Measurements from ENCODE around the gene OSBPL8.

The OSBPL8 gene

DNA sequence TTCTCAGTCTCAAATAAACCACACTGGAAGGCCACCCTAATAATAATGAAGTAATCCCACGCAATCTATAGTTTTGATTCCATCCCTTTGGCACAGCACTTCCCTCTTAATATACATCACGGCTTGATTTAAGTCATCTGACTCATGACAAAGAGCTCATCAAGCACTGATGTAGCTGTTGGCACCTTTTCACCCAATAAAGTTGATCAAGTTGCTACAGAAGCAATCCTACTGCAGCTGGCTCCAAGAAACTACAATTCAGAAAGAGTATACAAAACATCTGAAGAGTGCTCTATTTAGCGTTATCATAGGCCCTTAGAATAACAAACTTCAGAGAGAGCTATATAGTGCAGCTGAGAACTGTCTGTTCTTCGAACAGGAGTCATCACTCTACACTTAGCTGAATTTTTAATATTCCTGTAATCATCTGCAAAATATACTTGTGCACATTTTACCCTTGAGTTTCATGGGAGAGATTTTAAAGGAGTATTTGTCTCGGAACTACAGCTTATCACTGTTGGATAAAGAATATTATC, 94.9 kb downstream of the OSBPL8 start:
- DNase-seq: no peak

DNA sequence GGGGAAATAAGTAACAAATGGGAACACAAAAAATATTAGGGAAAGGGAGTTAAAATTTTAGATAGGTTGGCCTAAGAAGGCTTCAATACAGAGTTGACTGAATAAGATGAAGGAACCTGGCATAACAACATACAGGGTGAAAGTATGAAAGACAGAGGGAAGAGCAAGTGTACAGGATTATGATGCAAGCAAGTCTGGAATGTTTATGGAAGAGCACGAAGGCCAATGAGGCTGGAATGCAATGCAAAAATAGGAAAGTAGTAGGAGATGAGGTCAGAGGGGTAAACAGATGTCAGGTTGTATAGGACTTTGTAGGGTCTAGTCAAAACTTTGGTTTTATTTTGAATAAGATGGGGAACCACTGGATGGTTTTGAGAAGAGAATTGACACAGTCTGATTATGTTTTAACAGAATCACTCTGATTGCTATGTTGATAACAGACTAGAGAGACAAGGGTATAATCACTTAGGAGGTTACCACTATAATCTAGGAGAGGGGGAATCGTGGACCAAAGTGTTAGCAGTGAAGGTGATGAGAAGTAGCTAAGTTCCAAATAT, 96.8 kb downstream of the OSBPL8 start:
- DNase-seq: no peak

DNA sequence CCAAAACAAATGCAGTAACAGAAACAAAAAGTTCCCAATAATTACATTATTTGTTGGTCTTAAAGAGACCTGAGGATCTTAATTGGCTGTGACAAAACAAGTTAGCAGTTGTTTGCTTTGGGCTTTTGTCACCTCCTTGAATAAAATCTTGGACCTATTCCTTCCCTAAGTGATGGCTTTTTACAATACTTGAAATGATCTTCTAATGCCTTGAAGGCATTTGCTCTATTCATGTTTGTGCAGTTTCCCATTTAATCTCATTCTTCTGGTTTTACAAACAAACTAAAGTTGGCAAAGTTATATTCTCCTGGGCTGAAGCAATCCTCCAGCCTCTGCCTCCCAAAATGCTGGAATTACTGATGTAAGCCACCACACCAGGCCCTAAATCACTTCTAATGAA, 98.8 kb downstream of the OSBPL8 start:
- DNase-seq: no peak

DNA sequence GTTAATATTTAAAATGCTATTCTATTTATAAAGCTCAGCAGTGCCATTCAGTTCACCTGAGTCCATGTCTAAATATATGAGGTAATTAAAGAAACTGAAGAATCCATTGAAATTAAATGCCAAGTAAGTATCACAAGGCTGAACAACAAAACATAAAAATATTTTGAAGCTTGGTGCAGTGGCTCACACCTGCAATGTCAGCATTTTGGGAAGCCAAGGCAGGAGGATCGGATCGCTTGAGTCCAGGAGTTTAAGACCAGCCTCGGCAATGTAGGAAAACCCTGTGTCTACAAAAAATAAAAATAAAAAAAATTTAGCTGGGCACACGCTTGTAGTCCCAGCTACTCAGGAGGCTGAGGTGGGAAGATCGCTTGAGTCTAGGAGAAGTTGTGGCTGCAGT, 101.8 kb downstream of the OSBPL8 start:
- DNase-seq: no peak

DNA sequence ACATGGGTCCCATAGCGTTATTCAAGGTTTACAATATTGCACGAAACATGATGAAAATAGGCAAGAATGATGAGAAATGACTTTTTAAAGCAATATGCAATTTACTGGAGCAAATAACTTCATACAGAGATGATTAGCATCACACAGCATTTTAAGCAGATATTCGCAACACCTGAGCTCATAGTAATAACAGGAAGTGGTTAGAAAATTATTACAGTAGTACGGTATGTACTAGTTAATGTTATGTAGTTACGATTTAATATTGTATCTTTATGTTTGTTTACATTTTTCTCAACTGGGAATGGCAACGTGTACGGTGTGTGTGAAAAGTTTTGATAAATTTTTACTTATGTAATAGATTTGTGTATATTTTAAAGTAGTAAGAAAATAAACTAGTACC, 102.6 kb downstream of the OSBPL8 start:
- no peak for DNase-seq

GRCh38 chr12:76455582-76456345, 103.8 kb downstream of the OSBPL8 start:
- DNase-seq: no peak

DNA sequence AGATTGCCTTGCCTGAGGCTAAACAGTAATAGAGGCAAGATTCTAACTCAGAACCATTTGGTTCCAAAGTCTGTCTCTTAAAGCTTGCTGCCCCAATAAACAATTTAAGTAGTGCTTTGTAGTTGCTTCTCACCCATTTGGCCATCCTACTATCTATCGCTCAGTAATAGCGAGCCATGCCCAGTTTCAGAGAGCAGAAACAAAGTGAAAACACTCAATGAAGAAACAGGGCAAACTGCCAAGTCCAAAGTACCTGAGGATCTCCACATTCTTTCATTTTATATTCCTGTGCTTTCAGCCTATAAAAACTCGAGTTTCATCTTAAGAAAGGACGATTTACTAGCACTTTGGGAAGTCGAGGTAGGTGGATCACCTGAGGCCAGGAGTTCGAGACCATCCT, 108.0 kb downstream of the OSBPL8 start:
- DNase-seq: no peak

GRCh38 chr12:76450690-76451089, 108.9 kb downstream of the OSBPL8 start:
- DNase-seq: no peak

DNA sequence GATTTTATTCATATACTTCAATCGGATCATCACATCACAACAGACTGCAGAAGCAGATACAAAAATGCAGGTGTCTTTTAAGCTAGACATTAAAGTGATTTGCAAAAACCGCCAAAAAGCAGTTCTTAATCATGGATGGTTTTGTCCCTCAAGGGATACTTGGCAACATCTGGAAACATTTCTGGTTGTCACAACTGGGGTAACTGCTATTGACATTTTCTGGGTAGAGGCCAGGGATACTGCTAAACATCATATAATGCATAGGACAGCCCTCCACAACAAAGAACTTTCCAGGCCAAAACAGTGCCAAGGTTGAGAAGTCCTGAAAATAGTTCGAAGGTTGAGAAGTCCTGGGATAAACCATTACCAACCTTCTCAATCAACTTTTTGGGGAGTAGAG, 109.6 kb downstream of the OSBPL8 start:
- DNase-seq: no peak

DNA sequence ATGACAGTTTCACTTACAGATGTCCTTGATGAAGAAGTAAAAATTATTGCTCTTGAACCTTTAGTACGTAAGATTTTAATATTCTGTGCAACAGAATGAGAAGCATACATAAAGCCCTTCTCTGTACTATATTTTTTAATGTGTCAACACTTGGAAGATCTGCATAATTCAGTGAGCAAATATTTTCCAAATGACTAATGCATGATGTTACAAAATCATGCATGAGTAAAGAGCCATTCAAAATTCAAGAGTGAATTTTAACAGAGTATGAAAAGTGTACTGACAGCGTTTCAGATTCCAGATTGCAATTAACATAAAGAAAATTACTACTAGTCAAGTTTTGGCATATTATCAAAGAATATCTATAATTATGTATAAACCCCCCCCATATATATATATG, 110.0 kb downstream of the OSBPL8 start:
- no peak for DNase-seq

GRCh38 chr12:76449016-76449415, 110.6 kb downstream of the OSBPL8 start:
- DNase-seq: no peak

DNA sequence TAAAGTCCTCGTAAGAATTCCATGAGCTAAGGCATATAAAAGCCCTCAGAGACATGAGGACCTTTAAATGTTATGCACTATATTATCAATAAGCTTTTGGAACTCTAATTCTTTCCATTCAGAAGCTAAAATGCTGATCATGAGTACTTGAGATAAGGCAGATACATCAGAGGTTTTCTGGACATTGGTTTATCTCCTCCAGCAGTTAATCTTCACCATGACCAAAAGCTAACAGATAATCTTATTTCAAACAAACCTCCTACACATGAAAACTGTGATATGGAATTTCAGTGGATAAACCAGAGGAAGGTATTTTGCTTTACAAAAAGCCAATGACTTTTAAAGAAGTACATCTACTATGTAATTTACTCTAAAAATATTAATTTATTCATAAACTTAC, 113.5 kb downstream of the OSBPL8 start:
- DNase-seq: no peak

DNA sequence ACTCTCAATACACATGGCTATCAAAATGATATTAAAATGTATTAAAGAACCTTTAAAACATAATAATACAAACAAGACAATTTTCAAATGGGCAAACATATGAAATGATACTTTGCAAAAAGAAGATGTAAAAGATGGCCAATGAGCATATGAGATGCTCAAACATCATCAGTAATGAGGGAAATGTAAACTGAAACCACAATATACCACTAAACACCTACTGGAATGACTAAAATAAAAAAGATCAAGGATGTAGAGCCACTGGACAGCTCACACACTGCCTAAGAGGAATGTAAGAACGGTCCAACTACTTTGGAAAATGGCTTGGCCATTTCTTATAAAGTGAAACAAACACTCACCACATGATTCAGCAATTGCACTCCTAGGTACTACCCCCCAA, 114.1 kb downstream of the OSBPL8 start:
- no peak for DNase-seq

DNA sequence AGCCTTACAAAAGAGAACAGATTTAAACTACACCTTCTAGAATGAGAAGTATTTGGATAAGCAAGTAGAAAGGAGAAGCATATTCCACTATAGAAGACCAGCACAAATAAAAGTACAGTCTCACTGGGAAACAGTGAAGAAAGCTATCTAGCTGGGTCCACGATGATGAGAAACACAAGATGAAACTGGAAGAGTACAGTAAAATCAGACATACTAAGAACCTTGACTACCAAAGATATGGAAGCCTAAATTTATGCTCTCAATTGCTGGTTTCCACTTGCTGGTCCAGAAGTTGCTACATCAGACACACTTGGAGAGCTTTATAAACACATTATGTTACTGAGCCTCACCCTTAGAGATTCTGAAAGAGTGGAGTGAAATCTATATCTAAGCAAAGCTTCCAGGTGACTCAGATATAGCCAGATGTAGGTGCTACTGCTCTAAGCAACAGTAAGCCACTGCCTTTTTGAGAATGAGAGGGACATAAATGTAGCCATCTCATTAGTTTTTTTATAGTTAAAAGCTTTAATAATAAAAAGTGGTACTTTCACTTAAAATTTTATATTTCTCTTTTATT, 115.1 kb downstream of the OSBPL8 start:
- DNase-seq: no peak

- no peak for DNase-seq
These were observed 118.6 kb downstream of the OSBPL8 start for GRCh38 chr12:76441016-76441415.

DNA sequence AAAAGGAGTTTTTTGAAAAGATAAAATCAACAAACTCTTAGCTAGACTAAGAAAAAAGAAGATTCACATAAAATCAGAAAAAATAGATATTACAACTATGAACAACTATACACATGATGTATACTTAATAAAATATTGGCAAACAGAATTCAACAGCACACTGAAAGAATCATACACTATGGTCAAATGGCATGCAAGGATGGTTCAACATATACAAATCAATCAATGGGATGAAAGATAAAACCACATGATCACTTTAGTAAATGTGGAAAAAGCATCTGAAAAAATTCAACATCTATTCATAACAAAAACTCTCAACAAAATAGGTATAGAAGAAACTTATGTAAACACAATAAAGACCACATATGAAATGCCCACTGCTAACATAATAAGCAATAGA, 126.8 kb downstream of the OSBPL8 start:
- DNase-seq: no peak

DNA sequence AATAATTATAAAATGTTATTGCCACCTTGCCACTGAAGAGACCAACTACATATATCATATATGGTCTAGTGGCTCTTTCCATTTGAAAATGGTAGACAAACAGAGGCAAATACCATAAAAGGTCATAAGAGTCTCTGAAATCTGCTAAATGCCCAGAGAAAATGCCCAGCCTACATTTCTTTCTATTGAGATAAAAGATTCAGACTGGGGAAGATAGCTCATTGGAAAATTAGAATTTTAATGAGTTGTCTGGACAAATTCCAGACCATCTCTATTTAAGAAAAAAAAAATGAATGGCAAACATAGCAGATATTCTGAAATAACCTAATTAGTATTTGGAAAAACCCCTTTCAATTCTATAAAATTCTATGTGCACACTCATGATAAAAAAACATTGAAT, 131.5 kb downstream of the OSBPL8 start:
- DNase-seq: no peak

- no peak for DNase-seq
These were observed 133.4 kb downstream of the OSBPL8 start for GRCh38 chr12:76426160-76426559.

GRCh38 chr12:76424941-76425340, 134.6 kb downstream of the OSBPL8 start:
- no peak for DNase-seq

DNA sequence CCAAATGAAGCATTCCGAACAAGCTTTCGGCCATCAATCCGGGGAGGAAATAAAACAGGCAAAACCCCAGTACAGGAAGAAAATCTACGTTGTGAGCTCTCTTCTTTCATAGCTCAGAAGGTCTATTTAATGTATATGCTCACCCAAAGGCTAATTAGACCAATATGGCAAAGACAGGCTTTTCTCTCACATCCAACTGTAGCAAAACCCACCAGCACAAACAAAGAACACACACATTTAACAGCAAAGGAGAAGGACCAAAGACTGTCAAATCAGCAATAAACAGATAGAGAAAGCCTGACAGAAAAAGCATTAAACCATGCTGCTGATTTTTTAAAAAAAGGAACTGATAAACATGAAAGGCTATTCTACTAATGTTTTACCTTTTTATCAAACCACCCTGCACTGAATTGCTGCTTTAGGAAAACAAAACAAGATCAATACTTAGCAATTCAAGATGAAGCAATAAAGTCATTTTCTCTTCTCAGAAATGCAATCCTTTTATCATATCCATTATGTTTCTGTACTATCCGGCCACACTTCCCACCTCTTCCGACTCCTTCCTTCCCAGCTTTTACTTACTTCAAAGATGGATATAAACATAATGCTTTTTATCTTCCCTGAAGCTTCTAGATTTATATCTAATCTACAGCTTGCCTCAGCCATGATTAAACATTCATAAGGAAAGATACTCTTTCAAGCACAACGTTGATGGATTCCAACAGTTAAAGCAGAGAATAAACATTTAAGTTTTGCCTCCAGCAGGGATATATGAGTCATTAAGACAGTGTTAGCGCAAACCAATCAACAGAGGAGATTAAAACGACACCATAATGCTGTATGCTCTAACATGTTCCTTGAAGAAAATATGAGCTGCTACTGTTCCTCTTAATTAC, 136.8 kb downstream of the OSBPL8 start:
- DNase-seq: no peak

DNA sequence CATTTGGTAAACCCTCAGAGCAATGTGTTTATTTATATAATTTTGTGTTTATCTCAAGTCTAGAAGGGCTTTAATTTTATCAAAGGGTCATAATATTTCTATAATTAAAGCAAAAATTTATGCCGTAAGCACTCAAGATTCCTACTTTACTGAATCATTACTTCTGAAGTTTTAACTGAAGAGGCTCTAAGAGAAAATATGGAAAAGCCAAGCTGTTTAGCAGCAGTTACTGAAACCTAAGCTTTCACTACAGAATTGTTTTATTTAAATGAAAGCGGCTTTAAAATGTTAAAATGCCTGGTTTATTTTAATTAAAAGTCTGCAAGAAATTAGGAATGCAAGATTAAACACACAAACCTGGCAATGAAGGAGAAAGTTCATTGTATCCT, 137.4 kb downstream of the OSBPL8 start:
- DNase-seq: no peak

- DNase-seq: no peak
These were observed 138.5 kb downstream of the OSBPL8 start for GRCh38 chr12:76421046-76421445.

GRCh38 chr12:76420222-76420621, 139.3 kb downstream of the OSBPL8 start:
- no peak for DNase-seq

Data from GF-D8 (cell line).